HG03280 (cell line): ENCODE data around the gene EPB41L2.
"Not testable (repeated sequence)": the region's sequence is repeated elsewhere in the genome, so short reads cannot be mapped to it uniquely, and the experiment has no call there.

Experiments
- ATAC-seq: cut with Tn5 transposase; IDR thresholded peaks from one replicate; pipeline ENCODE4 v1.9.1; 2021; ENCODE audit warnings: mild to moderate bottlenecking, moderate library complexity; ENCODE audit not compliant: unreplicated experiment

The EPB41L2 gene

DNA sequence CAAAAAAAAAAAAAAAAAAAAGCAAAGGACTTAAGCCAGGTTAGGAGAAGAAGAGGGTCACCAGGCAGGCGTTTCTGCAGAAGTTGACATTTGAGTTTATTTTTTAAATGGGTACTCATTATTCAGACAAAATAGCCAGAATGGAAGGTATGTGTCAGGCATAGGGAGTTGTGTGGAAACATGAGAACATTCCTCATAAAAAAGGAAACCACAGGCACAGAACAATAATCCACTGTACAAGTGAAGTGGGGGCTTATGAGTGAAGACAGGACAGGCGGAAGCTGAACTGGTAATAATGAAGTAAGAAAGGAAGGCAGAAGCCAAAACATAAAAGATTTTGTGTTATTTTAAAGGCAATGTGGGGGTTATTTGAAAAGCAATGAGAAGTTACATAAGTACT lies 104.6 kb downstream of the EPB41L2 start:
- ATAC-seq: no peak

DNA sequence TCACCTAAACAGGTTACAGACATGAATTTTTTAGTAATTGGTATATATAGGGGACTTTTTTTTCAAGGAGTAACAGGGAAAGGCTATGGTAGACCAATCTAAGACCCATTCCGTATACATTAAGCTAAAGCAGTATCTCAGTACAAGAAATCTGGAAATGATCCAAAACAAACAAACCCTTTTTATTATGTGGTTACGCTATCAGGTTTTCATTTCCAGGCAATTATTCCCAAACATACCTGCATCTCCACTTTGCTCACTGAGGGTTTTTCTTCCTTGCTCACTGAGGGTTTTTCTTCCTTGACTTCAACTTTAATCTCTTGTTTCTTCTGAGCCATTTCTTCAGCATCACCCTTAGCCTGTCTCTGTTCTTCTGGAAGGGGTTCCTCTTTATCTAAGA lies 107.3 kb downstream of the EPB41L2 start:
- ATAC-seq: no peak

GRCh38 chr6:130949553-130949952 lies 113.5 kb downstream of the EPB41L2 start:
- no peak for ATAC-seq

DNA sequence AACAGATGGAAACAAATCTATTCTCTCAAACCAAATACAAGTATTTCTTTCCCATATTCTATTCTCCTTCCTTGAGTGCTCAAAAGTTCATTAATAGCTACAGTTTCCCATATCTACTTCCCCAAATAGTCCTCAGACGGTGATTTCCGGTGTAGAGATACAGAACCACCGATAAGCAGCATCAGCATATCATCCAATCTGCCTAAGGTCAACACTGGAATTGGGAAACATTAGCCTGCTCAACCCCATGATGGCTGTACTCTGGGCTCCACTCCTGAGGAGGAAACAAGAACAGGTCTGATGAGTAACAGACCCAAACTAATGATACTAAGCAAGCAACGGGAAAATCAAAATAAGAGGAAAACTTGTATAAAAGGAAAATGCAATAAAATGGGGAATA lies 115.6 kb downstream of the EPB41L2 start:
- no peak for ATAC-seq

GRCh38 chr6:130946076-130946475 lies 117.0 kb downstream of the EPB41L2 start:
- no peak for ATAC-seq

GRCh38 chr6:130945401-130945919 lies 117.6 kb downstream of the EPB41L2 start:
- ATAC-seq: no peak

GRCh38 chr6:130944486-130944885 lies 118.6 kb downstream of the EPB41L2 start:
- no peak for ATAC-seq

GRCh38 chr6:130943738-130944137 lies 119.3 kb downstream of the EPB41L2 start:
- ATAC-seq: no peak

- ATAC-seq: not testable (repeated sequence)
These were observed 120.3 kb downstream of the EPB41L2 start for GRCh38 chr6:130942752-130943151.

DNA sequence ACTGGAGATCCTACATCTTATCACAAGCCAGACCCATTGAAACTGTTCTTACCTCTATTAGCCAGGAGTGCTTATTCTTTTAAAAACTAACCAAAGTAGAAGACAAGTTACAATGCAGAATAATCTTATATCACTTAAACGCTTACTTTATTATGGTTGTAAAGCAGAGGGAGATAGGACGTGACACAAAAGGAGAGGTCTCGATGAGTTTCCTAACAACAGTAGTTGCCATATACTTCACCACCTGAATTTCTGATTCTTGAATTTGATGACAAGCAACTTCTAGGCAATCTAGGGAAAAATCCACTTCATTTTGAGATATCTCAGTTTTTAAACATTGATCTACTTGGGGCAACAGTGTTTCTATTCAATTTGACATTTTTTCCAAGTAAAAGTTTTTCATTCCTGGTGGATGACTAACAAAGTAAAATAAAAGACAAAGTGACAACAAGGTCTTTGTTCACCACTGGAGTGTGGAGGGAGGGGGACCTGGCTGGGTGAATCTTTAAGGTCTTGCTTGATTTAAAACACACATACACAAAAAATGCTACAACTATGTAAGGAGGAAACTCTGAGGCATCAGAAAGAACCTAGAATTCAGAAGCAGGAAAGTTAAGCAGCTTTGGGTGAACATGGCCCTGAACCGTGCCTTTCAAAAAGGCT lies 125.0 kb downstream of the EPB41L2 start:
- no peak for ATAC-seq

- no peak for ATAC-seq
These were observed 126.1 kb downstream of the EPB41L2 start for GRCh38 chr6:130936933-130937332.

DNA sequence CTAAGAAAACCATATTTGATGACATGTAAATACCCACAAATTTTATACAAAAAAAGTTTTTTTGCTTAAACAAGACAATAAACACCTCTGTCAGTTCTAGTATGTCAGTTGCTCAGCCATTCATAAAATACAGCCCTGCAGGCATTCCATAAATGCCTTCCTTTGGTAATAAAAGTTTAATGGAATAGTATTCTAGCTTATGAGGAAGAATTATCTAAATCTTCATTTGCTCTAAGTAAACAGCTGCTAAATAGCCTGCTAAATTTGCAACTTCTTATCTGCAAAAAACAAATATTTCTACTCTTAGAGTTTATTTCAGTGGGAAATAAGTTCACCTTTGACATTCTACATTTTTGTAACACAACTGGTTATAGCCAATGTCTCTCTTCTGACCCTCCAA lies 127.1 kb downstream of the EPB41L2 start:
- no peak for ATAC-seq

- ATAC-seq: no peak
These were observed 128.0 kb downstream of the EPB41L2 start for GRCh38 chr6:130934848-130935585.

DNA sequence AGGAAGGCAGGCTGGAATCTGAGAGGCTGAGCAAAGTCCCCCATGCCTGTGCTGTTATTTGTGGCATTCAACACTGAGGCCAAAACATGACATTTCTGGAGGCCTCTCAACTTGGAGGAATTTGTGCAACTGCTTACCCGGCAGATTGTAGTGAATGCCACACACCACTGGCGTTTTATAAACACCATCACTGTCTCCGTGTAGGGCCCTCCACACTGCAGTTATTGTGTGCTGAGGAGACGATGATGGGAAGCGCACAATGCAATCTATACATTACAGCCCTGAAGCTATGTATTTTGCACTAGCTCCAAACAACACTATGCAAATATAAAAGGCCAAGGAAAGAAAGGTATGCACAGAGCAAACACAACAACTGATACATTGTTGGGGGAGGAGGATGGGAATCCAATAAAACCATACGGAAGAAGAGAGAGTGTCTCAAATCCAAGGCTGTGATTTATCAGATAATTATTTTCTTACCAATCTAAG lies 129.3 kb downstream of the EPB41L2 start:
- ATAC-seq: no peak

GRCh38 chr6:130932921-130933320 lies 130.1 kb downstream of the EPB41L2 start:
- no peak for ATAC-seq

GRCh38 chr6:130932438-130932837 lies 130.6 kb downstream of the EPB41L2 start:
- ATAC-seq: no peak

GRCh38 chr6:130931683-130932082 lies 131.4 kb downstream of the EPB41L2 start:
- no peak for ATAC-seq

GRCh38 chr6:130929036-130929678 lies 133.9 kb downstream of the EPB41L2 start:
- no peak for ATAC-seq

GRCh38 chr6:130928158-130928912 lies 134.7 kb downstream of the EPB41L2 start:
- ATAC-seq: no peak

DNA sequence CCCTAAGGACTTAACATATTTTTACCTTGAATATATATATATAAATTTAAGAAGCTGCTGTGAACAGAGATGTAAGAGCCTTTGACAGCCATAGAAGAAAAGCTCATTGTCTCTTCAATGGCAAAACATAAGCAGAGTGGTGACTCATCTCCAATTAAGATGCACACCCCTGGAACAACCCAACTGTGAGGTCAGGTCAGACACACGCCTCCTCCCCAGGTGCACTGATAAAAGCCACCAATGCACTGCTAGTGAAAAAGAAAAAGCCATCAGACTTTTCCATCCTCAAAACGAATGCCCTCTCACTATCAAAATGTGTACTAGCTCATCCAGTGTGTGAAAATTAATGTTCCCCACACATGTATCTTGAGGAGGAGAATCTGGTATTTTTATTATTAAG lies 135.7 kb downstream of the EPB41L2 start:
- no peak for ATAC-seq

GRCh38 chr6:130923350-130923749 lies 139.7 kb downstream of the EPB41L2 start:
- ATAC-seq: no peak
